NCI-H128 (cell line): ENCODE data around the gene XAB2.
"Not testable (repeated sequence)": the region's sequence is repeated elsewhere in the genome, so short reads cannot be mapped to it uniquely, and the experiment has no call there.

Experiments
- DNase-seq: peaks from one replicate; lab custom pipeline; 2025; ENCODE audit not compliant: unreplicated experiment; lab: John Stamatoyannopoulos, UW

Gene XAB2

DNA sequence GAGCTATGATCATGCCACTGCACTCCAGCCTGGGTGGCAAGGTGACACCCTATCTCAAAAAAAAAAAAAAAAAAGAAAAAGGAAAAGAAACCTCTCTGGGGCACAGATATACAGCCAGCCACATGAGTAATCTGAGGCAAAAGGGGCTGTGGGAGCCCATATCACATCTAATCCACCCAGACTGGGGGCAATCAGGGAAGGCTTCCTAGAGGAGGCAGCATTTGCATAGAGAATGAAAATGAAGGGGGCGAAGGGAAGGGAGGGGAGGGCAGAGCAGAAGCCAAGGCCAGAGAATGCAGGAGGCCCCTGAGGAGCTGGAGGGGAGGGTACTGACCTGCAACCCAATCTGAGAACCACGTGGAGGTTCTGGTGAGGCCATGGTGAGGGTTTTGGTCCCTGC lies 20.8 kb upstream of the XAB2 start:
- no peak for DNase-seq

DNA sequence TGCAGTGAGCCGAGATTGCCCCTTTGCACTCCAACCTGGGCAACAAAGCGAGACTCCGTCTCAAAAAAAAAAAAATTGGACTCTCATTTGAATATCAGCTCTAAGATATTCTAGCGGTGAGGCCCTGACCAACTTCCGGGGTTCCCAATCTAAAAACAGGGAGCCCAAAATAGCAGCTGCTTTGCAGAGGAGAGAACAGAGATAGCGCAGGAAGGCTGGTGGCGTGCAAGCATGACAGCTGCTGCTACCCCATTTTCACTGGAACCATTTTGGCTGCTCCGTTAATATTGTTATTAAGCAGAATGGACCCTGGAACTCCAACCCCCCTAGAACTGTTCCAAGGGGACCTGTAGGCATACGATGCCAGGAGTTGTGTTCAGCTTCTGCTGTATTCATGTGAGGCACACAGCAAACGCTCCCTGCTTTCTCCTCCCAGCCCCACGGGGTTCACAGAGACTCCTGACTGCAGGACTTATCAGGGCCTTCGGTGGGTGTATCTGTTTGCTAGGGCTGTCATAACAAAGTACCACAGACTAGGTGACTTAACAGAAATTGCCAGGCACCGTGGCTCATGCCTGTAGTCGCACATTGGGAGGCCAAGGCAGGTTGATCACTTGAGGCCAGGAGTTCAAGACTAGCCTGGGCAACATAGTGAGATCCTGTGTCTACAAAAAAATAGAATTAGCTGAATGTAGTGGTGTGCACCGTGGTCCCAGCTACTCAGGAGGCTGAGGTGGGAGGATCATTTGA lies 19.1 kb upstream of the XAB2 start:
- DNase-seq, result no peak

DNA sequence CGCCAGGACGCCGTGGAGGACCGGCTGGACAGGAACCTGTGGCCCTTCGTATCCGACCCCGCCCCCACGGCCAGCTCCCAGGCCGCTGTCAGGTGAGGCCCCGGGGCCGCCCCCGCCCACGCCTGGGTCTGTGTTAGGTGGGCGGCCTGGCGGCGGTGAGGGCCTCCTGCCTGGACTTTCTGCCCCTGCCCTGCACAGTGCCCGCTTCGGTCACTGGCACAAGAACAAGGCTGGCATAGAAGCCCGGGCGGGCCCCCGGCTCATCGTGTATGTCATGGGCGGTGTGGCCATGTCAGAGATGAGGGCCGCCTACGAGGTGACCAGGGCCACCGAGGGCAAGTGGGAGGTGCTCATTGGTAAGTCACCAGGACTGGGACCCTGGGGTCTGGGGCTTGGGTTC lies 17.8 kb upstream of the XAB2 start:
- no peak for DNase-seq

DNA sequence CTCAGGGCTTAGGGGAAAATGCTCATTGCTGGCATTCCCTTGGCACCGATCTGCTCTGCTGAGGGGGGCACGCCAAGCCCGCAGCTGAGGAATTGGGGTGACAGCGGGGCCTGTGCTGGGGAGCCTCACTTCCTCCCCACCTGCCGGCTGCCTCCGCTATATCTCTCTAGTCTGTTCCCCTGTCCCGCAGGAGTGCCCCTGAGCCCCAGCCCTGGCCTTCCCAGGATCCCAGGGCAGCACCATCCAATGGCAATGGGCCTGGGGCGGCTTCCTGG lies 17.0 kb upstream of the XAB2 start:
- DNase-seq, result no peak

DNA sequence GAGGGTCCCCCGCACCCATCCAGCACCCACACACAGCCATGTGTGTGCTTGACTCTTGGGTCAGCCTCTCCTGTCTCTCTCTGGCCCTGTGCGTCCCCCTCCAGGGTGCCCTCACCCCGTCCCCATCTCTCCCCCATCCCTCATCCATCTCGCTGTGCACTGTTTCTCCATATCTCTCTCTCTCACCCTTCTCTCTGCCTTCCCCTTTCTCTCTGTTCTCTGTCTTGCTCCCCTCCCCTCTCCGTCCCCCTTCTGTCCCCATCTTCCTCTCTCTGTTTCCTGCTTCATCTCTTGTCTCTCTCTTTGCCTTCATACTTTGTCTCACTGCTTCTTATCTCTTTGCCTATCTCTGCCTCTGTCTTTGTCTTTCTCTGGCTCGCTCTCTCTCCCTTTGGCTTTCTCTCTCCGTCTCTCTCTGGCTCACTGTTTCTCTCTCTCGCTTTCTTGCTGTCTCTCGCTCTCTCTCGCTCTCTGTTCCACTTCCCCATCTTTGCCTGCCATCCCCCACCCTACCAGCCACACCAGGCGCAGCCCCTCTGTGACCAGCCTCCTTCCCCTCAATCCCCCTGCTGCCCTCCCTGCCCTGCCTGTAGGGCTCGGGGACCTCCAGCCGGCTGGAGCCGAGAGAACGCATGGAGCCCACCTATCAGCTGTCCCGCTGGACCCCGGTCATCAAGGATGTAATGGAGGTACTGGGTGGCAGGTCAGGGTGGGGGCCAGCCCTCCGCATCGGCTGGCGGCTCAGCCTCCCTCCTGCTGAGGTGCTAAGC lies 16.5 kb upstream of the XAB2 start:
- no peak for DNase-seq

DNA sequence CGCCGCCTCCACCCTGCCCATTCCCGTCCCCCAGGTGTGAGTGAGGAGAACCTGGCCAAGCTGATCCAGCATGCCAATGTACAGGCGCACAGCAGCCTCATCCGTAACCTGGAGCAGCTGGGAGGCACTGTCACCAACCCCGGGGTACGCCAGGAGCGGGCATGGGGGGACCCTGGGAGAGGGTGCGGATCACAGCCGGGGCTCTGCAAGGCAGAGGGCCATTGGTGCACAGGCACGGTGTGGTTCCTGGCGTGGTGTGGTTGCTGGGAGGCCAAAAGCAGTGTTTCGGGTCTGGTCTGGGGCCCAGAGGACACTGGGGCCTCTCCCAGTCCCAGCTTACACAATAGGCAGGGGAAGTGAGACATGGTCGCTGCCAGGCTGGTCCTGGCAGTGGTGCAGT lies 15.8 kb upstream of the XAB2 start:
- DNase-seq, result no peak

DNA sequence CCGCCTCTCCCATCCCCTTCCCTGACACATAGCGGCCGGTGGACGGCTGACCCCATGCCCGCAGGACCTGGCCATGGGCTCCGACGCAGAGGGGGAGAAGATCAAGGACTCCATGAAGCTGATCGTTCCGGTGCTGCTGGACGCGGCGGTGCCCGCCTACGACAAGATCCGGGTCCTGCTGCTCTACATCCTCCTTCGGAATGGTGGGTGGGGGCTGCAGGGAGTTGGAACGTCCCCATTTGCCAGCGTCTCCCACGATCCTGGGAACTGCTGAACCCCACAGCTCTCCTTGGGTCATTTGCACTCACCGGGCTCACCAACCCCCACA lies 15.2 kb upstream of the XAB2 start:
- DNase-seq, result no peak

DNA sequence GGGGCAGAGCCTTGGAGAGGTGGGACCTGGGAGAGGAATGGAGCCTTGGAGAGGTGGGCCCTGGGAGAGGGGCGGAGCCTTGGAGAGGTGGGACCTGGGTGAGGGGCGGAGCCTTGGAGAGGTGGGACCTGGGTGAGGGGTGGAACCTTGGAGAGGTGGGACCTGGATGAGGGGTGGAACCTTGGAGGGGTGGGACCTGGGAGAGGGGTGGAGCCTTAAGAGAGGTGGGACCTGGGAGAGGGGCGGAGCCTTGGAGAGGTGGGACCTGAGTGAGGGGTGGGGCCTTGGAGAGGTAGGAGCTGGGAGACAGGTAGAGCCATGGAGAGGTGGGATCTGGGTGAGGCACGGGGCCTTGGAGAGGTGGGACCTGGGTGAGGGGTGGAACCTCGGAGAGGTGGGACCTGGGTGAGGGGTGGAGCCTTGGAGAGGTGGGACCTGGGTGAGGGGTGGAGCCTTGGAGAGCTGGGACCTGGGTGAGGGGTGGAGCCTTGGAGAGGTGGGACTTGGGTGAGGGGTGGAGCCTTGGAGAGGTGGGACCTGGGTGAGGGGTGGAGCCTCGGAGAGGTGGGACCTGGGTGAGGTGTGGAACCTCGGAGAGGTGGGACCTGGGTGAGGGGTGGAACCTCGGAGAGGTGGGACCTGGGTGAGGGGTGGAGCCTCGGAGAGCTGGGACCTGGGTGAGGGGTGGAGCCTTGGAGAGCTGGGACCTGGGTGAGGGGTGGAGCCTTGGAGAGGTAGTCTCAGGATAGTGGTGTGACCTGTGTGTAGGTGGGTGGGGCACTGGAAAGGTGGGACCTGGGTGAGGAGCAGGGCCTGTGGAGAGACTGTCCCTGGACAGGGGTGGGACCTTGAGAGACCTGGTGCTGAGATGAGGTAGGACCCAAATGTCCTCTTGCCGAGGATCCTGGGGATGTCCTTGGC lies 14.5 kb upstream of the XAB2 start:
- not testable (repeated sequence) for DNase-seq

DNA sequence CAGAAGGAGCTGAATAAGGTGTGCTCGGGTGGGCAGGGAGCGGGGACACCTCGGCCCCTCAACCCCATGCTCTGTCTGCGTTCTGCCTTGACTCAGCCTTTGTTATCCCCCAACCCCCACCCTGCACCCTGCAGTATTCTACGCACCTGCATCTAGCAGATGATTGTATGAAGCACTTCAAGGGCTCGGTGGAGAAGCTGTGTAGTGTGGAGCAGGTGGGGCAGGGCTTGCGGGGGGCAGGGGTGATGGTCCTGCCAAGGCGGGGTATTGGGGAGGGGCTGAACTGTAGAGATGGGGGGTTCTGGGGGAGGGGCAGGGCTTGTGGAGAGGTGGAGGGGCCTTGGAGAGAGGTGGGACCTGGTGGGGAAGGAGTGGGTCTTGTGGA lies 13.7 kb upstream of the XAB2 start:
- DNase-seq, result no peak

DNA sequence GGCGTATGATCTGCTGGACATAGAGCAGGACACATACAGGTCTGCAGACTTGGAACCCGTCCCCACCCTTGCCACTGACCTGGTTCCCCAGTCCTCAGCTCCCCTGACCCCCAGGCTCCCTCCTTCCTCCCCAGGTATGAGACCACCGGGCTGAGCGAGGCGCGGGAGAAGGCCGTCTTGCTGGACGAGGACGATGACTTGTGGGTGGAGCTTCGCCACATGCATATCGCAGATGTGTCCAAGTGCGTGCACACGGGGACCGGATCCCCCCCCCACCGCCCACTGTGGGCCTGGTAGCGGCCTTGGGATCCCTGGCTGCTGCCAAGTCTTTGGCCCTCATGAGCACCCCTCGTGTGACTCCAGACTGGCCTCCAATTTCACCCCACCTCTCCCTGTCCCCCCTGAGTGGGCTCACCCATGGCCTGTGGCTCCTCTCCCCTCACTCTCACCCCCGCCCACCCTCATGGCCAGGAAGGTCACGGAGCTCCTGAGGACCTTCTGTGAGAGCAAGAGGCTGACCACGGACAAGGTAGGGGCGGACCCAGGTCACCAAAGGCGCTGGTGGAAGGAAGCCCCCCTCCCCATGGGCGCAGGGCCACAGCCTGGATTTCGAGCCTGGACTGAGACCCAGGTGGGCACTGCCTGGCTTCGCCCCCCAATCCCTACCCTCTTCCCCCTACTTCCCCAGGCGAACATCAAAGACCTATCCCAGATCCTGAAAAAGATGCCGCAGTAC lies 13.1 kb upstream of the XAB2 start:
- DNase-seq, result no peak

DNA sequence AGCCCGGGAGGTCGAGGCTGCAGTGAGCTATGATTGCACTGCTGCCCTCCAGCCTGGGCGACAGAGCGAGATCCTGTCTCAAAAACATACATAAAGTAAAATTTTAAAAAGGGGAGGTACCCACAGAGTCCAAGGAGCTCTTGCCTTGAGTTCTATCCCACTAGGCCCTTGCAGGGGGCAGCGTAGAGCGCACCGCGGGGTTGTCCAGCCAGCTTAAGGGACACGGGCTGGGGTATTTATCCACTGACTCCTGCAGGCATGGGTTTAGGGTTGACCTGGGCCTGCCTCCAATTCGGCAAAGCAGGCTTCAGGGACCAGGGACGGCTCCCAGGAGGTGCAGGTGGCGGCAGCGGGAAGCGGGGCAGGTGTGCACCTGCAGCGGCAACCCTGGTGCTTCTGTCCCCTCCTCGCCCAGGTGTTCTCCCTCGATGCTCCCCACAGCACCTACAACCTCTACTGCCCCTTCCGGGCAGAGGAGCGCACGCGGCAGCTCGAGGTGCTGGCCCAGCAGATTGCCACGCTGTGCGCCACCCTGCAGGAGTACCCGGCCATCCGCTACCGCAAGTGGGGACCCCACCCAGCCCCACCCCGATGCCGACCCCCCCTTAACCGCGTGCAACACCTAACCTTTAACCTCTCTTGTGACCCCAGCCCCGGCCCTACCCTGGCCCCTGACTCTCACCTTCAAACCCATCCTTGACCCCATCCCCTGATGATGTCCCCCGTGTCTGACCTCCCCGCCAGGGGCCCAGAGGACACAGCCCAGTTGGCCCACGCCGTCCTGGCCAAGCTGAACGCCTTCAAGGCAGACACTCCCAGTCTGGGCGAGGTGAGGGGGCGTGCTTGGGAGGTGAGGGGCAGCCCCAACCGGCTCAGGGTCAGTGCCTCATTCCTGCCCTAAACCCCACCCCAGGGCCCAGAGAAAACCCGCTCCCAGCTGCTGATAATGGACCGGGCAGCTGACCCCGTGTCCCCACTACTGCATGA lies 12.2 kb upstream of the XAB2 start:
- no peak for DNase-seq

DNA sequence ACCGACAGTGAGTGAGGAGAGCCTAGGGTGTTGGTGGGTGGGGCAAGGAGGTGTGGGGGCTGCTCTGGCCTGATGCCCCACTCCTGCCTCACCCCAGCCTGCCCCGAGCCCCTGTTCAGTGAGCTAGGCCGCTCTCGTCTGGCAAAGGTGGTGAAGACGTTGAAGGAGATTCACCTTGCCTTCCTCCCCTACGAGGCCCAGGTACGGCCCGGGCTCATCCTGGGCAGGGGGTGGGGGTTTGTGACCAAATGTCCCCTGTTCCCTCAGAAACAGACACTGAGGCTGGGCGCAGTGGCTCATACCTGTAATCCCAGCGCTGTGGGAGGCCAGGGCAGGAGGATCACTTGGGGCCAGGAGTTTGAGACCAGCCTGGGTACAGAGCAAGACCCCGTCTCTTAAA lies 11.5 kb upstream of the XAB2 start:
- DNase-seq, result no peak

DNA sequence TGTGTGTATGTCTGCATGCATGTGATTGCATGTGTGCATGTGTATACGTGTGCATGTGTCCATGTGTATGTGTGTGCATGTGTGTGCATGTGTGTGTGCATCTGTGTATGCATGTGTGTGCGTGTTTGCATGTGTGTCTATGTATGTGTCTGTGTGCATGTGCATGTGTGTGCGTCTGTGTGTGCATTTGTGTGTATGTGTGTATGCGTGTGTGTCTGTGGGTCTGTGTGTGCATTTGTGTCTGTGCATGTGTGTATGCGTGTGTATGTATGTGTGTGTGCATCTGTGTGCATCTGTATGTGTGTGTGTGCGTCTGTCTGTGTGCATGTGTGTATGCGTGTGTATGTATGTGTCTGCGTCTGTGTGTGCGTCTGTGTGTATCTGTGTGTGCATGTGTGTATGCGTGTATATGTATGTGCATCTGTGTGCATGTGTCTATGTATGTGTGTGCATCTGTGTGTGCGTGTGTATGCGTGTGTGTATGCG lies 10.6 kb upstream of the XAB2 start:
- DNase-seq, result no peak

DNA sequence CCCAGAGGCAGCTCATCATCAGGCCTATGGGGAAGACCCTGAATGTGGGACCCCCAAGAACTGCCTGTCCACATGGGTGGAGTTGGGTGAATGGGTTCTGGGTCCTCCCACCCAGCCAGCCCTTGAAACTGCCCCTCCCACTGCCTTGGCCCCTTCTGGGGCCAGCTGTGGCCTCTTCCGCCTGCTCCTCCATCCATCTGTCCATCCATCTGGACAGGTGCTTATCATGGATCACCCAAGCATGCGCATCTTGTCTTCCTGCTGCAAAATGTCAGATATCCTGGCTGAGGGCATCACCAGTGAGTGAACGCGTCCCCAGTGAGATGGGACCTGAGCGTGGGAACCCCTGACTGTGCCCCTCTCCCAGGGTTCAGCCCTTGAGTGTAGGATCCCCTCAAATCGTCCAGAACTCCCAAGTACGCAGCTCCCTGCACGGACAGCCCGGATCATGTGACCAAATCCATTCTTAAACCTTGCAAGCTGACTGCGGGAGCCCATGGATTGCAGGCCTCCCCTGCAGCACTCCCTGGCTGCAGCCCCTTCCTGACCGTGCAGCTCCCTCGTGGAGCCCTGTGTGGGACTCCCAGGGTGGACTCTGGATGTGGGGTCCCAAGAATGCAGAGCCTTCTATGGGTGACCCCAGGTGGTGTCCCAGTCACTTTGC lies 9.6 kb upstream of the XAB2 start:
- no peak for DNase-seq

DNA sequence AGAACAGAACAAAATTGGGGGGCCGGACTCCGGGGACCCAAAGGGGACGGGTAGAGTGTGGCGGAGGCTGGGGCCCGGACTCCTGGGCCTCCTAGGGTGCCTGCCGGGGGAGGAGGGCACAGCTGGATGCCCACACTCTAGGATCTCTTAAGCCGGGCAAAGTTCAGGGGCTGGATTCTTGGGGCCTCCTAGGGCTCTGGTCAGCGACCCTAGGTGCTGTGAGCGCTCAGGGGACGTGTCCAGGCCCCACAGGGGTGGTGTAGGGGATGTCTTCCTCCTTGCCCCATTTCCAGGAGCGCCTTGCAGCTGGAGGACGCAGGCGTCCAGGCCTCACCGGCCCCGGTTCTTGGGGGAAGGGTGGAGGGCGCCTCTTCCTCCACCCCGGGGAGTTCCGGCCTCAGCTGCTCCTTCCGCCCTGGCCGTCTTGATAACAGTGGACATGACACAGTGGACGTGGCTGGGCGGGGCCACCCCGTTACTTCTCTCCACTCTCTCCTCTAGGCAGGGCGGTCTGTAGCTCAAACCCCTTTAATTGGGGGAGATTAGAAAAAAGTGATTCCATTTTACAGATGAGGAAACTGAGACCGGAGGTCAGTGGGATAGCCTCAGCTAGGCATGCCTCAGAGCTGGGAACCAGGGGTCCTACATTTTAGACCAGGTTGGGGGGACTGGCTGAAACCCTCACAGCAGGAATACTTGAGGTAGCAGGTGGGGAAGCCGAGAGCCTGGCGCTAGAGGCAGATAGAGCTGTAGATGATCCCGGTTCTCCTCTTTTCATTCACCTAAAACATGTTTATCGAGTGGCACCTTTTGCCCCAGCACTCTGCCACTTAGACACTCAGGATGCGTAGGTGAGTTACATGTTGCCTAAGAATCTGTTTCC lies 8.3 kb upstream of the XAB2 start:
- no peak for DNase-seq

DNA sequence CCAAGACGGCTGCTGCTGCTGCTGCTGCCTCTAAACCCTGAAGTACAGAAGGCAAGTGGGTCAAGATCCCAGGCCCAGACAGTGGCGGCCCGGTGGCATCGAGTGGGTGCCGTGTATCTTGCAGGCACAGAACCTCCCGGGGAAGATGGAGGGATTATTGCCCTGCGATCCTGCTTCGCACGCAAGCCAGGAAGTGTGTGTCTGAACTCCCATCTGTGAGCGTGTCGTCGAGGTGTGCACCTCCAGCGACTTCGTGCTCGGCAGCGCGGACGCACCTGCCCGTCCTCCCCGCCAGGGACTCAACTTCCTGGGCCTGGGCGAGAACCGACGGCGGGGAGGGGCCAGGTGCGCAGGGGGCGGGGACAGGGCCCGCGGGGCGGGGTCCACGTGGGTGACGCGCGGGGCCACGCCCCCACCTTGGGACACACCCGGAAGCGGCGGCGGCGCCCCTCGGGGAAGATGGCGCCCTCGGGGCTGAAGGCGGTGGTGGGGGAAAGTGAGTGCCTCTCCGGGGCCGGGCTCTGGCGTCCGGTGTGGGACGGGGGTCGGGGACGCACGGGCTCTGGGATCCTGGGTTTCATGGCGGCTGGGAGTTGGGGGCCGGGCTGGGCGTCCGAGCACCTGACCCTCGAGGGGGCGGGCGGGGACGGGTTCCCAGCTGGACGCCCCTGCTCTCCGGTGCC lies 7.5 kb upstream of the XAB2 start, which contains the start of gene STXBP2:
Gene STXBP2 (plus strand): TSS at position 420 of the 683 bp plus-strand sequence. CDS start 40 bp downstream, at position 460.
- peak; percentile 52 for DNase-seq

DNA sequence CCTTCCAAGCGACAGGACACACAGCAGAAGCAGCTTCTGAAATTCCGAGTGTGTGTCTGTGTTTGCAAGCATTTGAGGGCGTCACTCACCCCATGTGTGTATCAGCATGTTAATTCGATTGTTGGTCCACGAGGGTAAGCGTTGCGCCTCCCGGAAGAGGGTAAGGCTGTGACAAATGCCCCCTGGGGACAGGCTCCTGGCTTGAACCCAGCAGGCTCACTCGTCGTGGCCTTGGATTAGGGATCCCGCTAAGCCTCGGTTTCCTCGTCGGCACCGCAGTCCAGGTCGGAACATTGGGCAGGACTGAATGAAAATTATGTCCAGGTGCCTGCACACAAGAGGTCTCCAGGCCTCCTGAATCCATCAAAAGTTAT lies 7.0 kb upstream of the XAB2 start:
- no peak for DNase-seq

DNA sequence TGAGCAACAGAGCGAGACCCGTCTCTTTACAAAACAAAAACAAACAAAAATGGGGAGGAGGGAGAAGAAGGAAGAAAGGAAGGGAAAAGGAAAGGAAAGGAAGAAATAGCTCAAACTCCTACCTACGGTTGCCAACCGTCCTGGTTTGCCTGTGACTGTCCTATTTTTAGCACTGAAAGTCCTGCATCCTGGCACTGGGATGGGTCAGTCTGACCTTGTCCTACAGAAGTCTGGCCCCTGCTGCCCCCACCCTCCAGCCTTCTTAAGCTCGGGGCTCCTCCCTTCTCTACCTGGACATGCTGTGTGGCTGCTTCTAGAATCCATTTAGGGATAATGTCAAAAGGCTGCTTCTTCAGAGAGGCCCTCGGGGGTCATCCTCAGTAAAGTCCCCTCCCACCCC lies 6.3 kb upstream of the XAB2 start:
- no peak for DNase-seq
